Urothelium cell line (cell line): Measurements from ENCODE around the gene TUBA3C.

Source experiments
- DNase-seq: peaks from one replicate; pipeline ENCODE4 v3.0.0; 2011; ENCODE audit warnings: low spot score, mixed read lengths
- FAIRE-seq: peaks from 2 replicates; lab custom pipeline; 2011; peaks lifted over from hg19 to GRCh38; lab: Jason Lieb, UNC

TUBA3C gene

DNA sequence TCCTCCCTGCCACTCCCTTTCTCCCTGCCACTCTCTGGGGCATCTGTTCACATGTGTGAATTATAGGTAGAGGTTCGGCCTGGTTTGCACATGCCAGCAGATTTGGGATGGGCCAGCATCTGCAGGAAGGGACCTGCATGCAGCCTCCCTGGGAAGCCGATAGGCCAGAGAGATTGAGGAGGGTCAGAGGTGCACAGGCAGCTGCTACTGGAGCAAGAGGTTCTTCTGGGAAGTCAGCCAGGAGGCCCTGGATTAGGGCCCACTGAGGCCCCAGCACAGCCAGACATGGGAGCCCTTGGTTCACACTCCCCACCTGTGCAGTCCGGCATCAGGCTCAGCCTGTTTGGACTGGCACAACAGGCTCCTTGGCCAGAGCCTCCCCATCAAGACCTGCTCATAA is 12.1 kb downstream of the TUBA3C start:
- FAIRE-seq (no peak), DNase-seq (no peak)

DNA sequence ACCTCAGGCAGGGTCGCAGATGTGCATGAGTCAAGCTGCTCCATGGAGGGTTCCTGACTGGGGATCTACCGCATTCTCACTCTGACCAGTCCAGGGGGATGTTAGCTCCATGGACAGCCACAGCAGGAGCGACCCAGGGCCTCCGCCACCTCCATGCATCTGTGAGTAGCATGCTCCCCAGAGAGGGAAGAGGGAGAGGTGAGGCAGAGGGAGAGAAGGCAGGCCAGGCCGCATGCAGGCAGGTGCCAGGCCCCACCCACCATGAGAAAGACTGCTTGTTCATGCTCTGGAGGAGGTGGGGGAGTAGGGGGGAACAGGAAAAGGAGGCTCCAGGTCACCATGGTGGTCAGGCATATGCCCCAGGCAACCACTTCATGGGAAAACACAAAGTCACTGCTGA is 20.3 kb downstream of the TUBA3C start:
- FAIRE-seq = no peak
- no peak for DNase-seq

DNA sequence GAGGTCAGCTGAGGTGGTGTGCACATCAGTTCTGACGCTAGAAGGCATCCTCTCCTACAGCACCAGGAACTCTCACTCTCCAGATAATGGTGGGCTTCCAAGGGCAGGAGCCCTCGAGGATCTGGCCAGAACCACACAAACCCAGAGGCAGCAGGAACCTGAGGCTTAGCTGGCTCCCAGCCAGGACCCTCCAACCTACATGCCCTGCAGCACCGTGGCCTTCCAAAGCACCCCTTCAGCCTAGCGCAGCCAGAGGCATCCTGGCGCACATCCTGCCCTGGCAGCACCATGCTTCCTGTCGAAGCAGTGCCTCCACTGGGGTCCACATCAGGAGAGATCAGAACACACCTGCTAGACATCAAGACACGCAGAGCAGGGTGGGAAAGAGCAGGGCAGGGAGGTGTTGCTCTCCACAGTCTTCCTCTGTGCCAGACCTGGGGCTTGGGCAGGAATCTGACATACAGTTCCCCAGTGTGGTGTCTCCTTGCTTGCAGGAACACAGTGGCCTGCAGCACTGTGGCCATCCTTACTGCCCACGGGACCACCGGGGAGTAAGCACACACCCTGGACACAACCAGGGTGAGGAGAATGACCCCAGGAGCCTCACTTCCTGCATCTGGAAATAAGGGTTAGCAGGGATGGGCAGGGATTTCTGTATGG is 21.7 kb downstream of the TUBA3C start:
- DNase-seq (no peak), FAIRE-seq (no peak)

DNA sequence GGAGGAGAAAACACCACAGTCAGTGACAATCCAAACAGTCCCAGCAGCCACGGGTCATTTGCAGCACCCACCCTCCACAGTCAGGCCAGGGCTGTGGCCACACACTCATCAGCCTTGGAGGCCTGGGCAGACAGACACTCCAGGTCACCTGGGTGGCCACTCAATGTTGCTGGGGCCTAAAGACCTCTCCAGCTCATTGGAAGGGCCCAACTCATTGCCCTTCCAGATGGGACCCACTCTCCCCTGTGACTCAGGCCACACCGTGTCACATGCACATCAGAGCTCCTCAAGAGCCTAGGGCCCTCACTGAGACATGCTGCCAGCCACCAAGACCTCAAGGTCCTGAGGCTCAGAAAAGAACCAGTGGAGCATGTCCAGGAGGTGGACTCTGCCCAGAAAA is 22.4 kb downstream of the TUBA3C start:
- FAIRE-seq = no peak
- no peak for DNase-seq

DNA sequence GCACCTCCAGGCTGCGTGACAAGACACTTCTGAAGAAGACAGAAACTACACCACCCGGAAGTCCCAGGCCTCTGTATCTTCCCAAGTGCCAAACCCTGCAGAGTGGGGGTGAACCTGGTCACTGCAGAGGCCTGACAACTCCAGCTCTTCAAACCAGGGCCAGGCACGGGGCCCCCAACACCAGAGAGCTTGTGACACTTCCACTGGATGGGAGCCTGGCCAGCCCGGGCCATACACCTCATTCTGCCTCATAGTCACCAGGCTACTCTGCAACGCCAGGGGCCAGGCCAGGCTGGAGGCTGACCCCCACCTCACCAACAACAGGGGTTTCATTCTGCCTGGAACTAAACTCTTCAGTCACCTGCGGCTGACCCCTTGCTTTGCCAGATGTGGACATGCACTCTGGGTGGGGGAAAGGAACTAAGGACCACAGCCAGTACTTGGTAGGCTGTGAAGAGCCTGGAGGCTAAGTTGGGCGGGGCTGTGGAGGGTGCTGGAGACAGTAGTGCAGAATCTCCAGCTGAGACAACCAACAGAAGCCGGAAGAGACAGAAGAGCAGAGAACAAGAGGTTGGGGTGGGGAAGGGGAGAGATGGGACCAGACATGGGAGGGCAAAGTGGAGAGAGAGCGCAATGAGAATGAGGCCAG is 23.0 kb downstream of the TUBA3C start:
- FAIRE-seq = no peak

DNA sequence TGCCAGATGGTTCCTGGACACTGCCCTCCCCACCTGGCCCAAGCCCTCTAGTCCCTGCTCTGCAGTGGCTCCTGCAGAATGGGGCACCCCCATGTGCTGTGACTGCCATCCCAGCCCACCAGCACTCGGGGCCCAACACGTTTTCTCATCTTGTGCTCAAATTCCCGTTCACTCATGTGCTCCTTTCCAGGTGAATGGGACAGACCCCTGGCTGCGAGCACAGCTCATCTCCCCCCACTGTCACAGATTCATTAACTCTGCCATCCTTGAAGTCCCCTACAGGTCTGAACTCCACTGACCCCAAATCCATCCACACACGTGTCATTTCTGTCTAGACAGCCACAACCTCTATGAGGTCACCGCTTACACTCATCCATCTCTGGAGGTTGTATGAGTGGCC is 23.6 kb downstream of the TUBA3C start:
- DNase-seq (no peak), FAIRE-seq (no peak)

More for the DNA sequence above, 23.0 kb downstream of the TUBA3C start:
- no peak for DNase-seq

DNA sequence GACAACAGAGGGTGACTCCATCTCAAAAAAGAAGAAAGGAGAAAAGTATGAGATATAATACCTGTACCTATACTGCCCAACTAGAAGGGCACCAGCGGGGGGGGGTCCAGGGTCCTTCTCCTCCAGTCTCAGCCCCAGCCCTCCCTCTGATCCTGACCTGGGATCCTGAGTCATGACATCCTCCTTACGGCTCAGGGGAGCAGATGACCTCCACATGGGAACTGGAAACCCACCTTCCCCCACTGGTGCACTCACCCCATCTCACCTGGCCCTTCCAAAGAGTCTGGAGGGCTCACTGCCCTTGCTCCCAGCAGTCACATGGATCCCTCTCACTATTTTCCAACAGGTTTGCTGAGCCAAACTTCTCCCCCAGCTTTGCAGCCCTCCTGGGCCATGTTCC is 24.2 kb downstream of the TUBA3C start:
- no peak for DNase-seq
- FAIRE-seq = no peak

DNA sequence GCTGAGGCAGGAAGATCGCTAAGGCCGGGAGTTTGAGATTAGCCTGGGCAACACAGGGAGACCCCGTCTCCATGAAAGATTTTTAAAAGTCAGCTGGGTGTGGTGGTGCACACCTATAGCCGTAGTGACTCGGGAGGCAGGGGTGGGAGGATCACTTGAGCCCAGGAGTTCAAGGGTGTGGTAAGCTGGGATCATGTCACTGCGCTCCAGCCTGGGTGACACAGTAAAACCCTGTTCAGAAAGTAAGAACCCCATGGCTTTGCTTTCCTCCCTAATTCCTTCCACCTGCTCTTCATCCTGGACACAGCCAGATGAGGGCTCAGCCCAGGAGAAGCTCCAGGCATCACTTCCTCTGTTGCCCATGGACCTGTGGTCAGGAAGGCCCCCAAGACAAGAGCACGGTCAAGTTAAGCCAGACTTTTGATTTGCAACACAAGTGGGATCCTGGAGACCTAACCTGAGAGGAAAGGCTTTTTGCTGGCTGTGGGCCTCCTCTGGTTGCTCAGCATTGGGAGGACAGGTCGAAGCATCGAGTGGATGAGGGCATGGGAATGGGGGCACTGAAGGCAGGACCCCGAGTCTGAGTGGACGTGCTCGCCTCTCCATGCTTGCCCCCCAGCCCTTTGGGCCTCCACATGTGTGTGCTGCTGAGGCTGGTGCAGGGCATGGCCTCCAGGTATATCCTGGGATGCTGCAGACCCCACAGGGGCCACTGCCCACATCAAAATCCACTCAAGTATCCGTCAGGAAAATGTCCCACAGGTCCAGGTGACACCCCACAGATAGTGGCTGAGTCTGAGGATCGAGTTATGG is 25.4 kb downstream of the TUBA3C start:
- no peak for FAIRE-seq

DNA sequence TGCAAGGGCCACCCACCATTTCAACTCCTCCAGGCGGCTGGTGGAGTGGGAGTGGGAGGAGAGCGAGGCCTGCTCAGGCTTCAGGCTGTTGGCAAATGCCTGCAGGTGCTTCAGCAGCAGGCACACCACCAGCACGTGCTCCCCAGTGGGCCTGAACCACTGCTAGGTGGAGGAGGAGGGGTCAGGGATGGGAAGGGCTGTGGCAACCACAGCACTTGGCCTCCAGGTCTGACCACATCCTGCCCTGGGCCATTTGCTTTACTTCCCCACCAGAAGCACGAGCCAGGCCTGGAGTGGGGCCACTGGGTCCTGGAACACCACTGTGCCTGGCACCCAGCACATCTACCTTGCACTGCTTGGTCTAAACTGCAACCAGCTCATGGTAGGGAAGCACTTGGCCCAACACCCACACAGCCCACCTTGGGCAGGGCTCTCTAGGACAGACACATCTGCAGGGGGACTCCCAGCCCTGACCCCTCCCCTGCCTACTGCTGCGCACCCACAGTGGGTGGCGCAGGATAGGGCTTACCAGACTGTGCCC is 26.2 kb downstream of the TUBA3C start:
- no peak for FAIRE-seq

More for the DNA sequence above, 25.4 kb downstream of the TUBA3C start:
- no peak for DNase-seq

DNA sequence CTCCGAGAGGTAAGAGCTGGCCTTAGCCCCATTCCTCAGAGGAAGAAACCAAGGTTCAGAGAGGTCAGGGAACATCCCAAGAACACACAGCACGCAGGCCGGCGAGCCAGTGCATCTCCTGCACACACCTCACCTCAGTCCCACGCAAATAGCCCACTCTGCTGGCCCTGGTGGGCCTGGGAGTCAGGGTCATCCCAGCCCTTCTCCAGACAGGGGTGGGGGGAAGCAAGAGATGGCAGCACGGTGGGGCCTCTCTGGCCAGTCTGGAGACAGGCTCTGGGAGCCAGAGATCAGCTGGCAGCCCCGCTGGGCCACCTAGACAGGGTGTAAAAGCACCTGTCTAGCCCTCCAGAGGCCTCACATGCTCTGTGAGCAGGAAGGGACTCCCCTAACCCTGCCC is 26.8 kb downstream of the TUBA3C start:
- no peak for DNase-seq
- FAIRE-seq = no peak

More for the DNA sequence above, 26.2 kb downstream of the TUBA3C start:
- no peak for DNase-seq

DNA sequence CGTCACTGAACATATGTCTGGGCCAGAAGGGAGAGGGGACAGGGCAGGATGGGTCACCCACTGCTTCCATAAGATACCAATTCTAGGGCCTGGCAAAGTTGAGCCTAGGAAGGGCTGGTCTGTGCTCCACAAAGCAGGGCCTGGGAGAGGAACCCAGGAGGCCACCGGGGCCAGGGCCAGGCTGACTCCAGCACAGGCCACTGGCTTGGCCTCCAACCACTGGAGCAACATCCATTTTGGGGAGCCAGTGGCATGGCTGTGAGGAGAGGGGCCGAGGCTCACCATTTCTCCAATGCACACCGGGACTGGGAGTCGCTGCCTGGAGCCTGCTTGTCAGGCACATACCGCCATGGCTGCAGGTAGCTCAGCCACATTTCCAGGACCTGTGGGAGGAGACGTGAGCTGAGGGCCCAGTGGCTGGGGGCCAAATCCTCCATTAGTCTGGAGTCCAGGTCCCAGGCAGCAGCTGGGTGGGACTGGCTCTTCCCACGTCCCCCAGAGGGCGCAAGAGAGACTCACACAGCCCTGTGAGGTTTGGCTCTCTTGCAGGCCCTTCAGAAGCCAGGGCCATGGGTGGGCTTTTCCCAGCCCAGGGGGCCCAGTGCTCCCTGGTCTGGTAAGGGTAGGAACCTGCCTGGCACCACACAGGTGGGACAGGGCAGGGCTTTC is 27.7 kb downstream of the TUBA3C start:
- no peak for FAIRE-seq

DNA sequence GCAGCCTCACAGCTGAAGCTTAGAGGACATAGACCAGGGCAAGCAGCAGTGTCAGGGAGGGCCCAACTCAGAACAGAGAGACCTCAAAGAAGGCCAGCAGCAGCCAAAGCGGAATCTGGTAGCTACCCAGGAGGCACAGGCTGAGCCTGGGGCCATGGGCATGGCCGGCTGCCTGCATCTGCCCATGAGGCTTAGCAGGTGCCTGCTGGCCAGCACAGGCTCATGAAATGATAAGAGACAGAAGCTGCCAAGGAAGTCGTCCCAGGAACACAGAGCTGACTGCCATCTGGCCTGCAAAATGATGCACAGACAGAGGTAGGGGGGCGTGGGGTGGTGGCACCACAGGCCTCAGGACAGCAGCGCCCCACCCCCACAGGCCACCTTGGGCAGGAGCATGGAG is 29.2 kb downstream of the TUBA3C start:
- DNase-seq = no peak
- no peak for FAIRE-seq

More for the DNA sequence above, 27.7 kb downstream of the TUBA3C start:
- DNase-seq = peak; percentile 33

DNA sequence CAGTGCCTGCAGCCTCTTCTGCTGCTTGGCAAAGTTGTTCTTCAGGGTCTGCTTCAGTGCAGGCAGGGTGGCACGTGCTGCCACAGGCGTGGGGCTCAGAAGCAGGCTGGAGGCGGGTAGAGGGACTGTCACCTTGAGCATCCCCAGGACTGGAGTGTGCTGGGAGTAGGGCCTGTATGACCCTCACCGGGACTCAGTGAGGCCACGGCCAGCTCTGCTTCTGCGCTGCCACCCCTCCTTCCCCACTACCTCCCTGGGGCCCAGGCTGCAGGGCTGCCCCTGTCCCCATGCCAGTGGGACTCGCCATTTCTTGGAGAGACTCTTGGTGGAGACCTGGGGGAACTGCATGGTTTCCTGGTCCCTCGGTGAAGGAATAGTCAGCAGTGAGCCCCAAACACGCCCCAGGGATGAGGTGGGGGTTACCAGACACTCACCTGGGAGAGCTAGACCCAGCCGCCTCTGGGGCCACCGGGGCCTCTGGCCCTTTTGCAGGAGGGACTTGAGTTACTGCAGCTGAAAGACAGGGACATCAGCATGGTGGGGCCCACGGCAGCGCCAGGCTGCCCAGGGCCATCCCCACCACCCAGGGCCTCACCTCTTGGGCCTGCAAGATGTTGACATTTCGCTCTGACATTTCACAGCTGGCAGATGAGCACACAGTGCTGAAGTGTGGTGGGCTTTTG is 29.9 kb downstream of the TUBA3C start:
- FAIRE-seq (no peak), DNase-seq (no peak)

DNA sequence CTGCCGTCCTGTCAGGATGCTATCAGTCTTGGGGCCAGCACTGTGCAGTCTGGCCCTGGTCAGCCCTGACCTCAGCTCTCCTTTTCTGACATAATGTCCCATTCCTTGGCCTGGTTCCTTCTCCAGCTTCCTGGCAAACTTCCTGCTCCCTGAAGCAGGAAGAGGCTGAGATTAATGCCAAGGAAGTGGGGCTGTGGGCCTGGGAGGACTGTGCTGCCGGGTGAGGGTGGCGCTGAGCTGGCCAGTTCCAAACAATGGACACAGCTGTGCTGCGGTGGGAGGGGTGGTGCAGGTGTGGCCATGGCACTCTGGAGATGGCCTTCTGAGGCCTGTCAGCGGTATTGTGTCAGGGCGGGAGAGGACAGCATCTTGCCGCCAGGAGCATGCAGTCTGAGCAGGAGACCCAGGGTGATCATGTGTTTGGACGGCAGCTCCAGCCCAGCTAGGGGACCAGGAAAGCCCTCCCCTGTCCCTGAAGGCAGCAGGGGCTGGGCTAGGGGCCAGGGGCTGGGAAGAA is 30.9 kb downstream of the TUBA3C start:
- no peak for DNase-seq
- no peak for FAIRE-seq

DNA sequence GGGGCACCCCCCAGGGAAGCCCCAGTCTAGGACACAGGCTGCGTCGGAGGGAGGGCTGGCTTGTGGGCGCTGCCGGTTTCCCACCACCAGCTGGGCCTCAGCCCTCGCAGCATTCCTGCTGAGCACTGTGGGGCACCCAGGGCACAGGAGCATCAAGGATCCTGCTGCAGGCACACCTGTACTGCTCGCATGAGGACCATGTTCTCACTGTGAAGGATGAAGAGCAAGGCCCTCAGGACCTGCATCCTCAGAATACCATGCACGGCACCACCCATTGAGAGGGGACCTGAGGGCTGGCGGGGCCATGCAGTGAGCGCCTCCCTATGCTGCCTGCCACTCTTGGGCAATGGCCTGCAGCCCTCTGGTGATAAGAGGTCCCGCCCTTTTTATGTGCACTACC is 31.4 kb downstream of the TUBA3C start:
- FAIRE-seq (no peak), DNase-seq (no peak)

DNA sequence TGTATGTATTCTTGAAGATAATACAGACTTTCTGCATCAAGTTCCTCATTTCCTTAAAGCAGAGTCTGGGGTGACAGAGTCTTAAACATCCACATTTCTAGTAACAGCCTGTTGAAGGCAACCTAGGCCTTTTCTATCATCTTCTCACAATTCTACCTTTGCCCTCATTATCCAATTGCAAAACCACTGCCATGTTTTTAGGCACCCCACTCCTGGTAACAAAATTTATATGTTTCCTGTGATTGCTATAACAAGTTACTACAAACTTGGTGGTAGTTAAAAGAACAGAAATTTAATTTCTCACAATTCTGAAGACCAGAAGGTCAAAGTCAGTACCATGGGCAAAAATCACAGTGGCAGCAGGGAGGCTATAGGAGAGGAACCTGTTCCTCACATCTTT is 33.1 kb downstream of the TUBA3C start:
- FAIRE-seq = no peak

More for the DNA sequence above, 33.1 kb downstream of the TUBA3C start:
- no peak for DNase-seq
